Heart left ventricle (tissue), 13 donors: ENCODE data around the gene CCNQ.

Experiments used
- POLR2A ChIP-seq, 2 donors: fragments of 450-650 bp; IDR thresholded peaks; one replicate each; pipeline ENCODE4 v1.6.1; 2017; ENCODE audit warnings: antibody characterized with exemption in 2 of 2, mild to moderate bottlenecking in 2 of 2, moderate library complexity in 2 of 2
- TF ChIP-seq, protein P1 (sequence below), 12 donors: fragments of 200-600 bp; sonication (generic) in 4 of 12; IDR thresholded peaks; one replicate each; pipeline versions ENCODE4 v1.5.0 to v1.8.0; 2018 to 2022; ENCODE audit warnings: antibody characterized with exemption in 12 of 12, mild to moderate bottlenecking in 5 of 12
- donor health status: ischemic (EF 13 %, LVEDD 7.1; RV severe dilation, severe dysfunction).
- donor health status: DM: no; HTN: yes; CAD: no.
- donor health status: DM: no; HTN: no; CAD: no.
- donor health status: ischemic (EF 25% LVEDD 6.9; RV normal size, moderate dysfunction).
- donor health status: ischemic (EF 25% LVEDD 5.7; RV mildly dilated, moderate dysfunction).
- donor health status: ischemic (EF 35%, LVEDD 5.7; RV mildly dilated, moderate dysfunction).
- donor health status: nonischemic (EF 11% LVEDD 7.7; RV severe dilation, severe dysfunction).
- donor health status: DM: yes; HTN: yes; CAD: no.
- donor health status: PGD.
- donor health status: ischemic (EF 29% LVEDD 5.4; RV normal size, mild dysfunction).
- donor health status: nonischemic (EF 23%, LVEDD 6.1; RV moderate dilation, normal function).

DNA sequence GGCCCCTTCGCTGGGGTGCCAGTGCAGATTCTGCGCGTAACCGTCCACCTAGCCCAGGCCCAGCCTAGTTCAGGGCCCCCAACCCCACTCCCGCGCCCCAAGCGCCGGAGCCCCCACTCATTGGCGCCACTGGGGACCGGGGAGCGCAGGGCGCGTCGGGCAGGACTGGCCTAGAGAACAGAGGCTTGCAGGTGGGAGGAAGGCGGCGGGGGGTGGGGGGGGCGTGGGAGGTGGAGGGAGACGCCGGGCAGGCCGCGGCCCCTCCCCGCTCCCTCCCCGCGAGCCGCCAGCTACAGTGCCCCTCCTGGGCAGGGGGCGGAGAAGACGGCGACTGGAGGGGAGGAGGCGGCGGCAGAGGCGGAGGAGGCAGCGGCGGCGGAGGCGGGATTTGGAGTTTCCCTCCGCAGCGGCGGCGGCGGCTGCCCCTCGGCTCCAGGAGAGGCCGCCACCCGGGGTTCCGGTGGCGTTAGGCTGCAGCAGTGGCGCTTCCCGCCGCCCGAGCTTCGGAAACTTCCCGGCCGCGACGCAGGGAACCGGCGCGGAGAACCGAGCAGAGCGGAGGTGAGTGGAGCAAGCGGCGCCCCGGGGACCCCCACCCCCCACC lies 43.2 kb upstream of the CCNQ start:
- TF ChIP-seq, protein P1, sequence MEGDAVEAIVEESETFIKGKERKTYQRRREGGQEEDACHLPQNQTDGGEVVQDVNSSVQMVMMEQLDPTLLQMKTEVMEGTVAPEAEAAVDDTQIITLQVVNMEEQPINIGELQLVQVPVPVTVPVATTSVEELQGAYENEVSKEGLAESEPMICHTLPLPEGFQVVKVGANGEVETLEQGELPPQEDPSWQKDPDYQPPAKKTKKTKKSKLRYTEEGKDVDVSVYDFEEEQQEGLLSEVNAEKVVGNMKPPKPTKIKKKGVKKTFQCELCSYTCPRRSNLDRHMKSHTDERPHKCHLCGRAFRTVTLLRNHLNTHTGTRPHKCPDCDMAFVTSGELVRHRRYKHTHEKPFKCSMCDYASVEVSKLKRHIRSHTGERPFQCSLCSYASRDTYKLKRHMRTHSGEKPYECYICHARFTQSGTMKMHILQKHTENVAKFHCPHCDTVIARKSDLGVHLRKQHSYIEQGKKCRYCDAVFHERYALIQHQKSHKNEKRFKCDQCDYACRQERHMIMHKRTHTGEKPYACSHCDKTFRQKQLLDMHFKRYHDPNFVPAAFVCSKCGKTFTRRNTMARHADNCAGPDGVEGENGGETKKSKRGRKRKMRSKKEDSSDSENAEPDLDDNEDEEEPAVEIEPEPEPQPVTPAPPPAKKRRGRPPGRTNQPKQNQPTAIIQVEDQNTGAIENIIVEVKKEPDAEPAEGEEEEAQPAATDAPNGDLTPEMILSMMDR (IDR thresholded peaks at IDR 0.05), result no peak
- TF ChIP-seq POLR2A (IDR thresholded peaks at IDR 0.05), result no peak
